HG02588 (cell line): ENCODE measurements around the gene LCN15.

Experiments used
- ATAC-seq: cut with Tn5 transposase; IDR thresholded peaks from one replicate; pipeline ENCODE4 v1.9.1; 2021; ENCODE audit warnings: mild to moderate bottlenecking, moderate library complexity; ENCODE audit not compliant: unreplicated experiment

LCN15 gene

GRCh38 chr9:136741883-136742571, 22.3 kb downstream of the LCN15 start:
- ATAC-seq = no peak

- ATAC-seq = no peak
Observed at GRCh38 chr9:136740971-136741882, 23.1 kb downstream of the LCN15 start.

- ATAC-seq = no peak
Observed at GRCh38 chr9:136740491-136740890, 23.8 kb downstream of the LCN15 start.

- no peak for ATAC-seq
Observed at GRCh38 chr9:136740069-136740468, 24.2 kb downstream of the LCN15 start.

GRCh38 chr9:136739509-136739908, 24.8 kb downstream of the LCN15 start:
- no peak for ATAC-seq

- ATAC-seq = no peak
Observed at GRCh38 chr9:136738960-136739359, 25.4 kb downstream of the LCN15 start.

GRCh38 chr9:136735812-136736480, 28.4 kb downstream of the LCN15 start:
- ATAC-seq = no peak

- ATAC-seq = no peak
Observed at GRCh38 chr9:136734837-136735496, 29.4 kb downstream of the LCN15 start.

GRCh38 chr9:136733611-136734010, 30.7 kb downstream of the LCN15 start:
- no peak for ATAC-seq

GRCh38 chr9:136732444-136733178, 31.7 kb downstream of the LCN15 start:
- ATAC-seq = no peak

- ATAC-seq = no peak
Observed at GRCh38 chr9:136729926-136730325, 34.4 kb downstream of the LCN15 start.

- ATAC-seq = no peak
Observed at GRCh38 chr9:136729144-136729543, 35.2 kb downstream of the LCN15 start.

GRCh38 chr9:136728548-136729123, 35.7 kb downstream of the LCN15 start:
- ATAC-seq = peak; percentile 20

GRCh38 chr9:136728080-136728547, 36.2 kb downstream of the LCN15 start:
- peak; percentile 68 for ATAC-seq

GRCh38 chr9:136726631-136727191, 37.6 kb downstream of the LCN15 start:
- no peak for ATAC-seq

GRCh38 chr9:136726118-136726517, 38.2 kb downstream of the LCN15 start:
- ATAC-seq = no peak

- no peak for ATAC-seq
Observed at GRCh38 chr9:136725612-136726011, 38.7 kb downstream of the LCN15 start.

- no peak for ATAC-seq
Observed at GRCh38 chr9:136724772-136725171, 39.5 kb downstream of the LCN15 start.

GRCh38 chr9:136723989-136724388, 40.3 kb downstream of the LCN15 start:
- ATAC-seq = no peak
